Sciatic nerve (tissue), 2 donors: ENCODE measurements around the gene XYLT2. TPM values are rescaled to one million over a fixed set of nuclear protein-coding genes. Genes with fewer than 3 reads are reported as not detected.
"Not testable (repeated sequence)": the region's sequence is repeated elsewhere in the genome, so short reads cannot be mapped to it uniquely, and the experiment has no call there.

Experiments
- ATAC-seq: fragments of 200-7000 bp; cut with Tn5 transposase; one replicate; pipeline ENCODE4 v1.9.1; 2020; ENCODE audit warnings: mild to moderate bottlenecking, moderate library complexity
- DNase-seq: peaks from one replicate; pipeline ENCODE4 v3.0.0-alpha.2; 2020; ENCODE audit warnings: low spot score
- intact Hi-C: fragments of 100-400 bp; cut with DNase I; formaldehyde crosslinking; loops from one replicate; pipeline ENCODE4 v1.14.2; 2022
- total RNA-seq: library from RNA; stranded (reverse); fragmentation: NEBNext Ultra II Directional; extraction: Animal tissue kit (Norgen Biotek cat#: 25700); gene quantifications from one replicate; pipeline ENCODE4 v1.2.1, GENCODE V29; 2021
- donor health status: DM: no; HTN: no; CAD: no.
- donor health status: DM: no; HTN: no; CAD: no.

The XYLT2 gene
- total RNA-seq, 1 donor from 2014 or later, result 20.0 TPM

DNA sequence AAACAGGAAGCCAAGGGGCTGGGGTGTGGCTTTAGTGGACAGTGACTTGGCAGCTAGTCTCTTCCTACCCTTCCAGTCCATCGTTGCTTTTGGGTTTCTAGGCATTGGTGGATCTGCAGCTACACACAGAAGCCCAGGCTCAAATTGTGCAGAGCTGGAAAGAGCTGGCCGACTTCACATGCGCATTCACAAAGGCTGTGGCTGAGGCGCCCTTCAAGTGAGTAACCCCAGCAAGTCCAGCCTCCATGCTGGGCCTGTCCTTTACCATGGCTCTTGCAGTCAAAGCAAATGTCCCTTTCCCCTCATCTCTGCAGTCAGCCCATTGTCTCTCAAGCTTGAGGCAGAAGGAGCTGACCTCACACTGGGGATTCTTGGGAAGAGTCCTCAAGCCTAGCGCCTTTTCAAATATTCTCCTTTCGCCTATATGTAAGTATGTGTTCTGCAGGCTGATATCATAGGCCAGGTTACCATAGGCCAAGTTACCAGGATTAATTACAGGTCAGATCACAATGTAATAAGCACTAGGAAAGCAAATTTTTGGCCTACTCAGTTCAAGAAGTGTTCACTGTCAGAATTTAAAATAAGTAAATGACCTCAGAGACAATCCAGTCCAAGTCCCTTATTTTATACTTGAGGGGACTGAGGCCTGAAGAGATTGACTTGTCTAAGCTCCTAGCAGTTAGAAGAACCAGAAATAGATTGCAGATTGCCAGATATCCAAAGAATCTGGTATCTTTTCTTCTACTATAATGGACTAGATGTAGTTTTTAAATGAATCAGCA lies 33.6 kb downstream of the XYLT2 start:
- intact Hi-C loops, result no loop called here
- DNase-seq, result no peak
- ATAC-seq, result no peak

- intact Hi-C loops, result no loop called here
- ATAC-seq, result no peak
- DNase-seq, result no peak
Measured at GRCh38 chr17:50380369-50381259, 34.7 kb downstream of the XYLT2 start.

DNA sequence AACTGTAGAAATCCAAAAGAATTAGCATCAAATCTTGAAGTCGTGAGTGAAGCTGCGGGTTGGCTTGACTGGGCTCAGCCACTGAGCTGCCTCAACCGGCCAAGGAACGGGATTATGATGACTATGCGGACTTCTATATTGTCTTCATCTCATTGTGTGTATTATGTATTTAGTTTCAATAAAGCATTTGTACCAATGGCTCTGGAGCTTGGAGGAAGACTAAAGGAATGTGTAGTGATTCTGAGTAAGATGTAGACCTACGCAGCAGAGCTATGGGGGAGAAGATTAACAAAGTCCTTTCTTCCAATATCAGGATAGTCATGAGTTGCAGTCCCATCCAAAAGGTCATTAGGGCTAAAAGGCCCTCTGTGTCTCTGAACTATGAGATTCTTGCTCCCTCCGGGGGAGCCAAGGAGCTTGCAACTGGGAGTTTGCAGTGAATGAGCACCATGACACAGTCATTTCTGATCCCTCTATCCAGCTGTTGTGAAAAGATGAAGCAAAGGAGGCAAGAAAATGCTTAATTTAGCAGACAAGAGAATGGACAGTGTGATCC lies 35.4 kb downstream of the XYLT2 start:
- DNase-seq (no peak), ATAC-seq (no peak)
- intact Hi-C loops, result no loop called here

DNA sequence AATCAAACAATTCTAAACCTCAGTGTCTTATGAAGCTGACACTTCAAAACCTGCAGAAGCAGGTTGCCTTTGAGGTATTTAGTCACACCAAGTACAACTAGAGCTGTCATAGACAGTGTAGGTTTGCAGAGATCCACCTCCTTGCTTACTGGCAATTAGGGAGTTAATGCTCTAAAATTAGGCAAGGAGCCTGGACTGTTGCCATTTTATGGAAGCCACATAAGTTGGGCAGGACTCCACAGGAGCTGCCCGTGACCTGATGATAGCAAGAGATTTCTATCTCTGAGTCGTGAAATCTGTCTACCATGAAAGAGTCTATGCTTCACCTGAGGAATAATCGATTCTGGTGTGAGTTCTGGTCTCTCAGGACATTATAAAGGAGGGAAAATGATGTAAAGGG lies 36.0 kb downstream of the XYLT2 start:
- DNase-seq (no peak), ATAC-seq (no peak)
- intact Hi-C loops, result no loop called here

- ATAC-seq (no peak), DNase-seq (no peak)
- intact Hi-C loops, result no loop called here
Measured at GRCh38 chr17:50382931-50383330, 37.0 kb downstream of the XYLT2 start.

- ATAC-seq, result no peak
- intact Hi-C loops, result no loop called here
- no peak for DNase-seq
Measured at GRCh38 chr17:50386510-50386909, 40.6 kb downstream of the XYLT2 start.

DNA sequence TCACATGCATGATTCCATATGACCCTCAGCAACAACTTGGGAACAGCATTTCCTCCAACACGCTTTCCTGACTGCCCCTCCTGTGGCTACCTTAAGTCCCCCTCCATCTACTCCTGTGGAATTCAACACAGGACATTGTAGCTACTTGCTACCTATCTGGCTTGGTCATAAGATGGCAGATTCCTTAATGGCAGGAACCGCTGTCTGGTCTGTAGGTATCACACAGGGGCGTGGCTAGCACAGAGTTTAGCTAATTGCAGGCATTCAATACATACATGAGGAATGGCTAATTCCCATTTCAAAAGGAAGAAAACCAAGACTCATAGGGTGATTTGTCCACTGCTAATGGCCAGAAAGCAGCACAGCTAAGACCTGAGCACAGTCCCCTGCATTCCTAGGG lies 42.8 kb downstream of the XYLT2 start:
- no peak for ATAC-seq
- intact Hi-C loops, result no loop called here
- DNase-seq, result no peak

DNA sequence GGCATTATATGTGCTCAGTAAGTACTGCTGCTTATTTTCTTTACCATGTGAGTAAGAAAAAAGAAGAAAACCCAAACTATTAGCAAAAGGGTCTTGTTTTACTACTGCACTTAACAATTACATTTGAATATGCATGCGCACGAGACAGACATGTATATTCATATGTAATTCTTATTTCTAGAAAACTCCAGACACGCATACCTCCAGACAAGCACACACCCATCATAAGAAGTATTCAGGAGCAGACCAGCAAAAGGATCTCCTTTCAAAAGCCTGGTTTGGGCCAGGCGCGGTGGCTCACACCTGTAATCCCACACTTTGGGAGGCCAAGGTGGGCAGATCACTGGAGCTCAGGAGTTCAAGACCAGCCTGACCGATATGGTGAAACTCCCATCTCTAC lies 43.6 kb downstream of the XYLT2 start:
- intact Hi-C loops, result no loop called here
- ATAC-seq, result no peak

GRCh38 chr17:50392621-50393020 lies 46.7 kb downstream of the XYLT2 start:
- ATAC-seq (no peak), DNase-seq (no peak)
- intact Hi-C loops, result no loop called here

More for the DNA sequence above, 43.6 kb downstream of the XYLT2 start:
- no peak for DNase-seq

DNA sequence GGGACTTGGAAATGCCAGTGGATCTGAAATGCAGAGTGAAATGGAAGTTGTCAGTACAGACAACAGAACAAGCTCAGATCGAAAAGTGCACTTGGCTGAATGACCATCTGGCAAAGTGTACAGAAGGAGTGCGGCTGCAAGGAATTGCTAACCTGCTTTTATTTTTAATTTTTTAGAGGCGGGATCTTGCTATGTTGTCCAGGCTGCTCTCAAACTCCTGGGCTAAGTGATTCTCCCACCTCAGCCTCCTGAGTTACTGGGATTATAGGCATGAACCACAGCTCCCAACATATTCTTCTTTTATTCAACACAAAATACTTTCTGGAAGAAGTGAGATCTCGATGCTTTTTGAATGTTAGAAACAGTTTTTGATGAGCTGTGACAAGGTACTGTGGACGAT lies 47.8 kb downstream of the XYLT2 start:
- no peak for ATAC-seq
- intact Hi-C loops, result no loop called here
- no peak for DNase-seq

DNA sequence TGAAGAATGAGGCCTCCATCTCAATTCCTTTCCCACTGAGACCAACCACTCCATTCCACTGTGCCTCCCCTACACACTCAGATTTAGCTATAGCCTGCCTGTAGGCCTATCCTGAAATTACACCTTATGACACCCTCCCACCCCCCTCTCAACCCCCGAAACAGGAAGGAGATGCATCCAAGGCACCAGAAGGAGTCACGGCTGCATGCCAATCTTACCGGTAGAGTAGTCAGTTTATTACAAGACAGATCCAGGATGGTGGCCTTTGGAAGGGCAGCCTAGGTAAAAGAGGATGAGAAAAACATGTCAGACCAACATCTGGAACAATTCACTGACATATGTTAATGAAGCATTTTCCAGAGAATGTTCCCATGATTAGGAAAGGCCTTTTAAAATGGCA lies 48.8 kb downstream of the XYLT2 start:
- ATAC-seq (no peak), DNase-seq (no peak)
- intact Hi-C loops, result no loop called here

DNA sequence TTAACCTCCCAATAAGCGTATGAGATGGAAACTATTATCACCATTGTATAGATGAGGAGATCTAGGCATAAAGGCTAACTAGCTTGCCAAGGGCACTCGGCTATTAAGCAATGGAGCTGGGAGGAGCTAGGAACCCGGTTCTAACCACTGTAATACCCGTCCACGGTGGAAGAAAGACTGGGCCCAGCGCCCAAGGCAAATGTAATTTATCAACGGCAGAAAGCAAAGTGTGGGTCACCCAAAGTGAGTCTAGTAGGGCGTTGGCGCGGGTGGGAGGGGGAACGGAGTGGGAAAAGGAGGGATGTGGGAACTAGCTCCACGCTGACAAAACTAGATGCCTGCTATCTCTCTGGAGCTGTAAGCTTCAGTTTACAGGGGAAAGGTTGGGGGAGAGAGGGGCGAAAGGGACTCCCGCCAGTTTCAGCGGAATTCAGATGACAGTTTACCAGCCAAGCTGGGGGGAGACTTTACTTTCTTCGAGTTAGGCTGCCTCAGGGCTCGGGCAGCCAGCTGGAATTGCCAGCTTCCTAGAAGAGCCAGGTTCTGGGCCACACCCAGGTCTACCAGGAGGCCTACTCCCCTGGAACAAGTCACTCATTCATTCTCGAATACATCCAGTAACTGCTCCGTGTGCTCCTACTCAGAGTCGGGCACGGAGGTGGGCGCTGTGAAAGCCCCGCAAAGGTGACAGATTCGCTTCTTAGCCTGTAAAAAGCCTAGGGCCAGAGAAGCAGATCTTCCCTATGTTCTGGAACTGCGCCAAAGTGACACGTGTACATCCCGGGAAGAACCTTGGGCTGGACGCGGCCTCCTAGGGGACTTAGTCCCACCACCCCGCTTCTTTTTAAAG lies 50.6 kb downstream of the XYLT2 start:
- peak; percentile 47 for ATAC-seq
- intact Hi-C loops, result no loop called here
- DNase-seq, result no peak

DNA sequence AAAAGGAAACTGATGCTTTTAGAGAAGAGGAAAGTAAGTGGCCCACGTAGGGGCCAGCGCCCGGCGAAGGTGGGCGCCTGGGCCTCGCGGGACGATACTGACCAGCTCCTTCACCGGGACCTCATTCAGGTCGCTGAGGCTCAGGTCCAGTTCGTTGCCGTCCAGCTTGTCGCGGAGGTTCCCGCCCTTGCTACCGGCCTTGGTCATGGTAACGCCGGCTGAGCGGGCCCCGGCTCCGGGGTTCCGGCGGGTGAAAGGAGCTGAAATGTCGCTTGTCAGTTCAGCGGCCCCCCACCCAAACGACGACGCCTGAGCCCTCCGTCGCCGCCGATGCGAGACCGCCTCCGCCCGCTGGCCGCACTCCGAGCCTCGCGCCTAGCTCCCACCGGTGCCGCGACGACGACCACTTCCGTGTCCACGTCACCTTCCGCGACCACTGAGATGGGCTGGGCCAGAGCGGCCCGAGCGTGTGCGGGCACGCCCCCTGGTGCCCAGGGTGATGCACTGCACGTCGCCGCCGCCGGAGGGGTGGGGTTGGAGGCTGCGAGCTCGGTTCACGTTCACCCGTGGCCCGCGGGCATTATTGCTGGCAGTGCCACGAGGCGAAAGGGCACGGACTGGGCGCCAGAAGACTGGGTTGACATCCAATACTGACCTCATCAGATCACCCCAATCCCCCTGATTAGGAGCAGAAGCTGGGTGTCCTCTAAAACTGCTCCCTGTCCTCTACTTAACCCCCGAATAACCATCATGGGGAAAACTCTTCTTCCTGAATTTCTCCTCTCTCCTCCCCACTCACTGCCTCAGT lies 51.4 kb downstream of the XYLT2 start, which contains the start of gene LRRC59:
LRRC59 (minus strand) TSS at position 413 of the 808 bp plus-strand sequence; CDS start at position 207, 206 bp downstream.
- intact Hi-C loops, result no loop called here
- DNase-seq (peak; percentile 94), ATAC-seq (peak; percentile 97)

DNA sequence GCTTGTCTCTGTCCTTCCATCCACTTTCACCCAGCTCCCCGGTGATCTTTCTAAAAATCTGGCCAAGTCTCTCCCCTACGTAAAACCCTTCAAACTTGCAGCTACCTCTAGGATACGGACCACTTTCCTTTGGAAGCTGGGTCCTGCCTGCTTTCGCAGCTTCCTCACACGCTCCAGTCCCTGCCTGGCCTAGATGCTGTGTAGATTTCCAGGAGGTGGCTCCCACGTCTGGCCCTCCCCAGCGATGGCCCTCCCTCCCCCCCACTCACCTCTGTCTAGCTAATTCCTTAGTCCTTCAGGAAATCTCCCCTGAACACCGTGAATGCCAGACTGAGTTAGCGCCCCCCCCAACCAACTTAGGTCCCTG lies 52.0 kb downstream of the XYLT2 start:
- intact Hi-C loops, result no loop called here
- DNase-seq, result no peak
- peak; percentile 4 for ATAC-seq

- intact Hi-C loops, ATAC-seq, DNase-seq: not testable (repeated sequence)
Measured at GRCh38 chr17:50398672-50399071, 52.7 kb downstream of the XYLT2 start.

- intact Hi-C loops, ATAC-seq: not testable (repeated sequence)
Measured at GRCh38 chr17:50399591-50399990, 53.7 kb downstream of the XYLT2 start.

GRCh38 chr17:50405351-50405750 lies 59.4 kb downstream of the XYLT2 start:
- DNase-seq, intact Hi-C loops, ATAC-seq: not testable (repeated sequence)

More at GRCh38 chr17:50399591-50399990, 53.7 kb downstream of the XYLT2 start:
- not testable (repeated sequence) for DNase-seq

DNA sequence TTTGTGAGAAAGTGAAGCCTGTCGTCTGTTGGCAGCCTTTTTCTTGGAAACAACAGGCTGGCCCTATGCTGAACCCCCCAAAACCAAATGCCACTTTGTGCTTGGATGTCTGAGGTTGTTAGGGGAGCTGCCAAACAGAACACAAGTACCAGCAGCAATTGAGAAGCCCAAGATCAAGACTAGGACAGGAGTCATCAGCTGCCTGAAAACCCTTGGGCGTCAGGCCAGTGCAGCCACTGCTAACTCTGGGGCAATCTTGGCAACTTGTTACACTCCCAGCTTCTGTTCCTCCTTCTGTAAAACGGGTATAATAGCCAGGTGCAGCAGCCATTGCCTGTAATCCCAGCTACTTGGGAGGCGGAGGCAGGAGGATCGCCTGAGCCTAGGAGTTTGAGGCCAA lies 60.7 kb downstream of the XYLT2 start:
- ATAC-seq (no peak), DNase-seq (no peak)
- intact Hi-C loops, result no loop called here
